ENCODE results near the gene TMEM108.

TMEM108 gene

DNA sequence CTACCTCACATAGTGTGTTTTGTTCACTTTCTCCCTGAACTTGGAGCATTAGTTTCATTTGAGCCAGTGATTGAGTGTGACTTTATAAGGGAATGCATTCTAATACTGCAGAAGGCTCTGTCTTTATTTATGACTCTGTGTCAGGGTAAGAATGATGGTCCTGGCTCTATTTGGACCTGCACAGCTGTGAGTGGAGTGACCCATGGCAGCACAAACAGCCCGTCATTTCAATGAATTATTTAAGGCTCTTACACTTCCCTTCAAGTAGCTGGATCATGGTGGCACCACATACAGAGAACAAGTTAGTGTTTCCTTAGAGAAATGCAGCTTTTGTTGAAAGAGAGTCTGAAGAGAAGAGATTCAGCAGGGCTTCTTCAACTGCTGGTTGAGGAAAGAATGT lies 16.4 kb downstream of the TMEM108 start:
- DNase-seq (ENCODE audit: low spot score), result no peak

DNA sequence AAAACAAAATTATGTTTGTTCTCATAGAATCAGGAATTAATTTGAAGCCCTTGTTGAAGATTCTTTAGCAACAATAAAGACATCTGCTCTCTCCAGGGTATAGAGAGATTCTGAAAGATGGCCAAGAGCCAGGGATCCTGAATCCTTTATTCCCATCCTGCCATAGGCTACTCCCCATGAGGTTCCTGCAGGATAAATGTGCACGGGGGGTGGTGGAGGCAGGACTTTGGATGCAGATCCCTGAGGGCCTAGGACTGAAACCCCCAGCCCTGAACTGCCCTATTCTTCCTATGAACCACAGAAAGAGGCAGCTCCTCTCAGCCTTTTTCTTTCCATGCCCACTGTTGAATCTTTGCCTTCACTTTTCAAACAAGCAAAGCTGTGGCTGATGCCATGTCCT lies 17.1 kb downstream of the TMEM108 start:
- DNase-seq (ENCODE audit: low spot score), result no peak

DNA sequence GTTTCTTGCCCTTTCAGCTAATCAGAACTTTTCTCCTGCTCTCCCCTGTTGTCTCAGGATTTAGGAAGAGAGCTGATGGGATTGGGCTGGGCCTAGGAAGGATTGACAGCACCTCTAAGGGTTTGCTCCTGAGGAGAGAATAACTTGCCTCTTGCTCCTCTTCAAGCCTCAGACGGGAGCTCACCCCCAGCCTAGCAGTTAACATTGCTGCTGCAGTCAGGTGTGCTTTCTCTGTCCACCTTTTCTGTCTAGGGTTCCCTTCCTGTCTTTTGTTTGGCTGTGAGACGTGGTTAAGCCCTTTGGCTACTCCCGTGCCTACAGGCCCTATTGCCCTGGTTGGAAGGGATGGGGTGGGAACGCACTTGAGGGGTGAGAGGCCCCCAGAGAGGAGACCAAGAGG lies 20.1 kb downstream of the TMEM108 start:
- DNase-seq (ENCODE audit: low spot score), result no peak

DNA sequence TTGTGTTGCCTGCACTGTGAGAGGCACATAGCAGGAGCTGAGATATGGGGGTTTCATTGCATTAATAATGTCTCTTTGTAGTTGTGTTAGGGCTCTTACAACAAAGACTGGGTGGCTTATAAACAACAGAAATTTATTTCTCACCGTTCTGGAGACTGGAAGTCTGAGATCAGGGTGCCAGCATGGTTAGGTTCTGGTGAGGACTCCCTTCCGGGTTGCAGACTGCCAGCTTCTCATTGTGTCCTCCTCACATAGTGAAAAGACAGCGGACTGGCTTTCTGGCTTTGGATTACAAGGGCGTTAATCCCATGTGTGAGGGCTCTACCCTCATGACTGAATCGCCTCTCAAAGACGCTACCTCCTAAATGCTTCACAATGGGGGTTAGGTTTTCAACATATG lies 20.6 kb downstream of the TMEM108 start:
- DNase-seq (ENCODE audit: low spot score), result no peak

DNA sequence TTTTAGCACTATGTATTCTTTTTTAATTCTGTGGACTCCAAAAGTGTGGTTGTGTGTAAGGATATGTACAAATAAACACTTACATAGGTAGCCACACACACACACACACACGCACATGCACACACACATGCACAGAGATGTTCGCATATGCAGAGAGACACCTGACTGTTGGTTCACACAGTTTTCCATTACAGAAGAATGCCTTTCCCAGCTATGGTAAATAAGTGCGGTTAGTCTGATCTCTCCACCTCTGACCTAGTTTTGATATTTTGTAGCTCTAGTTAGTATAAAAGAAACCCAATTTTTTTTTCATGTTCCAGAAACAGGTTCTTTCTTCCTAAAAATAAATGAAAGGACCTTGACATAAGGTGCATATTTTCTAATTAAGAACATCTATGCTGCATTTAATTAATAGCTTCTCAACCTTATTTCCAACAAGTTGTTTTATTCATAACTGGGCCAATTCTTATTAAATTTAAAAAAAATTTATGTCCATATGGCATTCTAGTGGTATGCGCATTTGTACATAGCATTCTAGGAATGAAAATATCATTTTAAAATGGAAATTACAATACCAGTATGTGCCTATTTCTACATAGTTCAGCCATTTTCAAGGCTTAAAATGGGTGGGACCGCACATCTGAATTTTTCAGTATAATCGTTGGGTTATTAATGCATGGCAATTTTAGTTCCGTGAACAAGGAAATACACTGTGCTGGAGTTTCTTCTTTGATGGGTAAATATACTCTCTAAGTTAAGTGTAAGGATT lies 27.2 kb downstream of the TMEM108 start:
- DNase-seq (ENCODE audit: low spot score), result no peak

DNA sequence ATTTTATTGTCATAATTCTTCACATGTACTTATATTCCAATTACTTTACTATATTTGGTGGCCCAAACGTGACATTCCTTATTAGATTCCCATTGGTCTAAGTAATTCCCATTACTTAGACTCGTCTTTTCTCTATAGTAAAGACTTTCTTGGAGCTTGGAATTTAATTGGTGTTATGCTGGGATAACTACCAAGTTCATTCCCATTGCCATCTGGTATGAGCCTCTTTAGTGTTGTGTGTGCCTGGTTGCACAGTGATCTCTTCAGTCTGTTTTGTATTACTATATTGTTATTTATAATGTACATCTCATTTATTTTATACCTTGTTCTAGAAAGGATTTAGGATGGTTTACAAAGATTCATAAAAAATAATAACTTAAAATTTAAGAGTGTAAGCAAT lies 27.8 kb downstream of the TMEM108 start:
- DNase-seq (ENCODE audit: low spot score), result no peak

DNA sequence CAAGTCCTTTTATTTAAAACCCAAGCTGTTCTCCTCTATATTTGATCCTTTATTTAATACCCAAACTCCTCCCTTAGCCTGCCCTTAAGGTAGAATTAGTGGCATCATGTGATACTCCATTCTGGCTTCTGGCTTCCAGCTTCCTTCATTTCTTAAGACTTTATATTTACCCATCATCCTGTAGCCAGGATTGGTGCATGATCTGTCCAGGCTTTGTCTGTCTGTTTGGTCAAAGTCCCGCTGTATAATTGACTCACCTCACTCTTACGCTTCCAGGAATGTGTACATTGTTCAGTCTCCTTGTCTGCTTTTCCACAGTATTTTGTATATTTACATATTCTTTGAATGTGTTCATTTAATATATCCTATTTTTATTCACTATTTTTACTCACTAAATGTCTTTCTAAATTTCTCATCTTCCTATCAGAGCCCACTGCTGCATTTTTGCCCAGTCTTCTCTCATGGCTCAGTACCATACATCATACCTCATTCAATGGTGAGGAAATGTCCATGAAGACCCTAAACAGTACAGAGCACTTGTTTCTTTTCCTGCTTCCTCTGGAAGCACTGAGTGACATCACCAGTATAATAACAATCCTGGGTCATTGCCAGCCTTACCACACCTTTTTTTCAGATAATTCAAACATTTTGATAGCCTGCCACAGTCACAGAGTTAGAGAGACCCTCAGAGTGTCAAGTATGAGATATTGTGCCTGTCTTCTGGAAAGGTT lies 31.5 kb downstream of the TMEM108 start:
- DNase-seq (ENCODE audit: low spot score), result no peak

DNA sequence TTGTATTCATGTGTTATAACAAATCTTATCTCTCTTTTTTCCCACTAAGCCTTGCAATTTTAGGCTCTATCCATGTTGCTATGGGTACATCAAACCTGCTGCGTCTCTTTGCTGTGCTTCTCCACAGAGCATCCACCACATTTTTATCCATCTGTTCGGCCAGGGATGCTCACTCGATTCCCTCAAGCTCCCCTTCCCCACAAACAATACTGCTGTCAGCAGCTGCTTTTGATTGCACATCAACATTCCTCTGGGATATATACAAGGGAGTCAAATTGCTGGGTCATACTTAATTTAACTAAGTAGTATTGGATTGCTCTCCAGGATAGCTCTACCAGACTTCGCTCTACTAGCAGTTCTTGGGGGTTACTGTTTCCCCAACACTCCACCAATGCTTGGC lies 36.8 kb downstream of the TMEM108 start:
- DNase-seq (ENCODE audit: low spot score), result no peak

DNA sequence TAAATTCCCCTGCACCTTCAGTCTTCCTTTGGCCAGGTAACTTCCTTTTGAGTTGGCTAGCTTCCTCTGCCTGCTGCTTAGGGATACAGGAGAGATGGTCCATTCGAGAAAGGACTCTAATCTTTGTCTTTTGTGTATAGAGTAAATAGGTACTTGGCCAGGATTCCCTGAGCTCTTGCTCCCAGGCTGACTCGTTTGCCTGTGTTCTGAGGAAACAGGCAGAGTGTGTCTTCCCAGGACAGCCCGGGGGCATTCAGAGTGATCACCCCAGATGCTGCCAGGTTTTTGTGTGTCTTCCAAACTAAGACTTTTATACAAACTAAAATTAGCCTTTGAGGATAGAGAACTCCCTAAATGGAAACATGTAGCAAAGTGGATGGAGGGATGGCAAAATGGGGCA lies 39.5 kb downstream of the TMEM108 start:
- no peak for DNase-seq (ENCODE audit: low spot score)

DNA sequence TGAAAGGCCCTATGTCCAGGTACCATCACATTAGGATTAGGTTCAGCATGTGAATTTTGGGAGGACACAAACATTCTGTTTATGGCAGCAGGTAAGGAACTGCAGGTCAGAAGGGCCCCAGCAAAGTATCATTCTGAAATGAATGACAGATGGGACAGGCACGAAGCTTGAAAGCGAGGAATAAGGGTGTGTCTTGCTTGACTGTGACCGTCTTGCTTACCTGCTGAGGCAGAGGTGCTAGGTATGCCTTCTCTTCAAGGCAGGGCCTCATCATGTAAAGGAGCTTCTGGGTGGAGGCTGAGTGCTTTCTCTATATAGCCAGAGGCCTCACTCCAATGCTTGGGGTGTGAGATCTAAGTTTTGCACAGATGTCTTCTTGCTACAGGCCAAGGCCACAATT lies 41.4 kb downstream of the TMEM108 start:
- DNase-seq (ENCODE audit: low spot score), result no peak

DNA sequence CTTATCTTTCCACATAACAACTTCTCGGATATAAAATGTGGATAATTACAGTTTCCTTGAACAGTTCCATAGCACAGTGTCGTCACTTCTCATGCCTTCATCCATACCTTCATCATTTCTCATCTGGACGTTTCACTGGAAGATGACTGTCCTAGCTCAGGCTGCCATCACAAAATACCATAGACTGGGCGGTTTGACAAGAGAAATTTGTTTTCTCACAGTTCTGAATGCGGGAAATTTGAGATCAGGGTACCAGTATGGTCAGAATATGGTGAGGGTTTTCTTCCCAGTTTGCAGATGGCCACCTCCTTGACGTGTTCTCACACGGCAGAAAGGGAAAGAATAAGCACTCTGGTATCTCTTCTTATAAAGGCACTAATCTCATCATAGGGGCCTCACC lies 42.8 kb downstream of the TMEM108 start:
- no peak for DNase-seq (ENCODE audit: low spot score)

DNA sequence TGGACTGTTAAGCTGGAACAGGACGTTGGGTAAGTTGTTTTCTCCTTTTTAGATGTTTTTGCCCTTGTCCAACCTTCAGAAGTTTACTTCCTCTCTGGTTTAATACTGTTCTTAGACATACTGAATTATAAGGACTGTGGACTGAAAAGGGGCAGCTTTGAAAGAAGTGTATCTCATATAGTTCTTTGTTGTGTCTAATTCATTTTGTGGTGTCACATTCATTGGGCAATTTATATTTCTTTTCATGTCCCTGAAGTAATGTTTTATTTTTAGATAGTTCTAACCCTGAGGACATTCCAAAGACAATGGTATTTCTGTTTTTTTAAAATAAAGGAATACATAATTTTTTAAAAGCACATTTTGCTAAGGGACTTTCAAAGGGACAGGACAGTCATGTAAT lies 45.2 kb downstream of the TMEM108 start:
- no peak for DNase-seq (ENCODE audit: low spot score)

DNA sequence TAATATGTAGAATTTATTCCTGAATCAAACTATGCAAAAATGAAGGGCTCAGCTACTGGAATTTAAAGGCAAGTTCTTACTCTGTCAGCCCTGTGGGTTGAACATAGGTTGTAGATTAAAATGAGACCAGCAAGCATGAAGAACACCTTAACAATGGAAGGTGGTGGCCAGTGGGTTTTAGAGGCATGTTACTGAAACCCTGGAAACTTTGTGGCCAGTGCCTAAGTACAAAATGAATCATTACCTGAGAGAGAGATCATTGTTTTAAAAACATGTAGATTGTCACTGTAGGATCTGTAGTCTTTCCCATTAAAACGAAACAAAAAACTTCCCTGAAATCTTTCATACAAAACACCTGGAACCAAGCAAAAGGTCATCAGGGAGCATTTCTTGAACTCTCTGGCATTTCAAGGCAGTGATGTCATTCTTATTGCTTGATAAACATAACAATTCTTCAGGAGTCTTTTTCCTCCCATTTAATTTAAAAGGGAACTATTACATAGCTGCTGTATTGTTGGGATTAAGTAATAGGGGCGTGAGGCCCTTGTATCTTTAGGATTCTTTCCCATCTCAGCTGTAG lies 51.8 kb downstream of the TMEM108 start:
- DNase-seq (ENCODE audit: low spot score), result no peak

DNA sequence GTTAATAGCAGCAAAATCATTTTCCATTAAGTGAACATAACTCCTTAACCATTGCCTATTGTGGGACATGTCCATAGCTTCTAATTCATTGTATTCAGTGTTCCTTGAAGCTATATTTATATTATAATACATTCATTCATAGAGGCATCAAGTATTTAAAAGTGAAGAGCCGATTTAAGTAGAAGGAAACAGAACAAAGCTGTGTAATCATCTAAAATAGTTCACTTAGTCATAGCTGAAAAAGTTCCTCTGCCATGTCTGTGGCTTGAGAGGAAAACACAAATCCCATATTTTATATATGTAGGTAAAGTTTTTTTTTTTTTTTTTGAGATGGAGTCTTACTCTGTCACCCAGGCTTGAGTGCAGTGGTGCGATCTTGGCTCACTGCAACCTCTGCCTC lies 54.5 kb downstream of the TMEM108 start:
- no peak for DNase-seq (ENCODE audit: low spot score)

DNA sequence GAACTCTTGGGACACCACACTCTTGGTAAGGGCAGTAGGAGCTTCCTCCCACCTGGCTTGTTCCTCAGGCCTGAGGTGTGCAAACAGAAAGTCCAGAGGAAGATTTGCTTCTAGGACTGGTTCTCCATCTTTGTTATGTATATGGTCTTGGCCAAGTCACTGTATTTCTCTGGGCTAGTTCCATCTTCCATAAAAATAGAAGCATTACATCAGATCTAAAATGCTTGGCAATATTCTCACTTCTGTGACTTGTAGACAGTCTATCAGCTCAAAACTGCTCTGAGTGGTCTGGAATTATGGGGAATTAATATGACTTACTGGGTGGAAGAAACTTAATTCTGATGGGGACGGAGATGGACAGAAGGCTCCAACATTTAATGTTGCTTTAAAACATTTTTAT lies 55.2 kb downstream of the TMEM108 start:
- no peak for DNase-seq (ENCODE audit: low spot score)

DNA sequence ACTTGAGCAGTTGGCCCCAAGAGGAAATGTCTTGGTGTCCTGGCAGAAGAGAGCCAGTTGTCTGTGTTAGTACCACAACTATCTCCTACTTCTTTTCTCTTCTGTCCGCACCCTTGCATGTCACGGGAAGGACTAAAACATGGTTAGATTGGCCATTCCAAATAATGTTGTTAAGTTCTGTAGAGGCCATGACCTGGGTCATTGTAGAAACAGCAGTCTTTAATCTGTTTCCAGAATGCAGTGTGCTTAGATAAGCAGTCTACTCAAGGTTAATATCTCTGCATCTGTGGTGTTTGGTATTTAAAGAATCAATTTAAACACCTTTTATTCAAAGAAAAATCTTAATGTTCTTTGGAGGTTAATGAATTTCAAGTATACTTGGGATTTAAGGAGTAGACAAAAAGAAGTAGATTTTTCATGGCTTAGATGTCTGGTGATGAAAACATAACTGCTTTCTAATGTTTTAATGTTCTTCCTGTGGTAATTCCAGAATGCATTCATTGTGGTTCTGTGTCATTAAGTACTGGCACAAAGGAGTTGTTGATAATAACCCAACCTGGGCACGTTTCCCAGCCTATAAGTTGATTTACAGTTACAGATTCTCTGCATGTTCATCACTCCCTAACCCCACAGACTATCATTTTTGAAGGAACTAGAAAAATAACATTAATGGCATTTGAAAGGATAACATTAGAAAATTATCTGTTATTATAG lies 58.9 kb downstream of the TMEM108 start:
- no peak for DNase-seq (ENCODE audit: low spot score)

DNA sequence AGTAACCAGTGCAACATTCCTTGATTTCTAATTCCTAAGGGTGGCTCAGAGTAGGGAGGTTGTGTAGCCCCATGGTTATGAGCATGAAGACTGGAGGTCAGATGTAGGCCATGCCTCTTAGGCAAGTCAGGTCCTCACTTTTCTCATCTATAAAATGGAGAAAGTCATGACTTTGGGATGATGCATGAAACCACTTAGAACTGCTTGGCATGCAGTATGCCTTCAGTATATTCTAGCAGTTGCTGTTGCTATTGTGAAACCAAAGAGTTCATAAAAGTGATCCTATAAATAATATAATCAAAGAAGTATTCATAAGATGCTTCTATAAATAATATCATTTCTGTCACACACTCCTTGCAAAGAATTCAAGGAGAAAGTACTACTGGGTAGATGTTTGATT lies 65.5 kb downstream of the TMEM108 start:
- DNase-seq (ENCODE audit: low spot score), result no peak

DNA sequence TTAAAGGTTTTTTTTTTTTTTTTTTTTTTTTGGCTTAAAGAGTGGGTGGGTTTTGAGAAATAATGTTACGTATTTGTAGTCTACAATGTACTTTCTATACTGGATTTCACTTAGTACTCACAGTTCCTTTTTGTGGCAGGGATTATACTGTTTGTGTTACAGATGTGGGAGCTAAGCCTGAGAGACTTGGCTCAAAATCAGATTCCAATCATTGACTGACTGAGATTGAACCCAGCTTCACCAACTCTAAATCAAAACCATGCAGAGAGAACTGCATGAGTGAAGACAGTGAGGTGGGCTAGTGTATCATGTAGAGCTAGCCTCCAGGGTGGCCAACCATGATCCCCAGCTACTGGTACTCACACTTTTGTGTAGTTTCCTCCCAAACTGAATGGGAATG lies 68.0 kb downstream of the TMEM108 start:
- no peak for DNase-seq (ENCODE audit: low spot score)

DNA sequence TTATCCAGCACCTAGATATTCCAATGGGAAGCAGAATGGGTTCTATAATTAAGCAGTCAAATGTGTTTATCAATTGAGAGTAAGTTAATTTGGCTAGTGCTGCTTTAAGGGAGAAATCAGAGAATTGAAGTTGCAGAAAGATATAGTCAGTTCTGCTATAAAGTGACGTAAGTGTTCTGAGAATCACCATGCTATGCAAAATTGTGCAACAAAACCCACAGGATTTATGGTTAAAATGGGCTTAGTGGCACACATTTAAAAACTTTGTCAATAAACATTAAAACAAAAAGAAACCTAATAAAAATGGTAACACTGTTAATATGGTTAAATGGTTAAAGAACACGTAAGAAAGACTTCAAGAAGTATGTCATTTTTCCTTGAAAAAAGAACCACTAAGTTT lies 74.5 kb downstream of the TMEM108 start:
- DNase-seq (ENCODE audit: low spot score), result no peak

DNA sequence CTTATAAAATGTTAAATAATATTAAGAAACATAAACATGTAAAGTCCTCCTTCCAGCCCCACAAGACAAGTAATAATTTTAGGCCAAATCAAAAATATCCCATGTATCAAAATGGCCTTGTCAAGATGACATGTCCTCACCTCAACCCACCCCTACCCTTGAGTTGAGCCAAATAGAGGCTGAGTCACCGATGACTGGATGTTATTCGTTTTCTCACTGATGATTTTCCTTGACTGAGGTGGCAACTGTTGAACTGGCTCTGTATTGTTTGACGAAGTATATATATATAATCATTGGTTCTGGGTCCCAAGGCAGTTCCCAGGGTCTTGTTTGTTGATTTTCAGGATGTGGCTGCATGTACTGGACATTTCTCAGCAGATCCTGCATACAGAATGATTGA lies 75.3 kb downstream of the TMEM108 start:
- DNase-seq (ENCODE audit: low spot score), result no peak

DNA sequence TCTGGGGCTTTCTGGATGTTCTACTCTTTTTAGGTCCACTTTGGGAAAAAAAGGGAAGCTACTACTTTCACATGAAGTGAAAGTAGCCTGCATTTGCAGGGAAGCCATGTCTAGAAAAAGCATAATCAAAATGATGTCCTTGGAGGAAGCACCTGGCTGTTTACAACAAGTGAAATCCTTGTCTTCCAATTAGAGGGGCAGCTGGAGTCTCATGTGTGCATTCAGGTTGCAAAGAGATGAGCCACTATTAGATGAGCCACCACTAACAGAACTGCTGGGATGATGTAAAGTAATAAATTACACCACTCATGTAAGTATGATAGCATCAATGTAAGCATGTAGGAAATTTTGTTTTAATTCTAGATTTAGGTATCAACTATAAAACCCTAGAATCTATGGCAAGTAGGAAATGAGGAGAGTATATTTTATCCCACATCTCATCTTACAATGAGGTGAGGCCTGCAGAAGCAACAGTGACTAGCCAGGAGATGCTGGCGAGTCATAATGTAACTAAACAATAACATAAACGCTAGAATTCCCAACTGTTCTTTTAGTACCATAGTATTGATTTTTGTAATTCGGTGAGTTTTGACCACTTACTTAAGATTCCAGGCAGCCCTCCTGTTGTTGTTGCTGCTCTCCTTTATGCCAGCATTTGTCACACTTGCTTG lies 75.9 kb downstream of the TMEM108 start:
- DNase-seq (ENCODE audit: low spot score), result no peak

DNA sequence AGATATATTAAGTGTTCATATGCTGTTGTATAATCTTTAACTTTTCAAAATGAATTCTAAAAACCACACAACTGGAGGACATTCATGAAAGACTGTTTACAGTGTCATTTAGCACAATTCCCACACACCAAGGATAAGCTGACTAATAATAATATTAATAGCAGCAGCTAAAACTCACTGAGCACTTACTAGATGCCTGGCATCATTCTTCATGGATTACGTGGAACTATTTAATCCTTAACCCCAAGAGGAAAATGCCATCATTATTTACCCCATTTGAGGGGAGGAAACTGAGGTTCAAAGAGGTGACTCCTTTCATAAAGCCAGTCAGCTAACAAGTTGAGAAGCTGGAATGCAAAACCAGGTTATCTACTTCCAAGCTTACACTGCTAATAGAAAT lies 77.0 kb downstream of the TMEM108 start:
- DNase-seq (ENCODE audit: low spot score), result no peak
